ENCODE data around the gene CAMK4. TPM values are rescaled to one million over a fixed set of nuclear protein-coding genes. Genes with fewer than 3 reads are reported as not detected.
A peak's percentile ranks its signal among the peaks of the same experiment; 100 is the strongest.

Gene CAMK4
- total RNA-seq, 4 donors from 2014 or later: 3.5 to 38.8 (median 6.2) TPM

- H3K9me3 ChIP-seq: no peaks in the 10 kb centered on the region
- H3K4me1 ChIP-seq: no peaks in the 10 kb centered on the region
- no peaks in the 10 kb centered on the region for H3K27me3 ChIP-seq
- no peak overlapping the region for H3K4me3 ChIP-seq
- no peak overlapping the region for H3K27ac ChIP-seq
- TF ChIP-seq, protein P1, sequence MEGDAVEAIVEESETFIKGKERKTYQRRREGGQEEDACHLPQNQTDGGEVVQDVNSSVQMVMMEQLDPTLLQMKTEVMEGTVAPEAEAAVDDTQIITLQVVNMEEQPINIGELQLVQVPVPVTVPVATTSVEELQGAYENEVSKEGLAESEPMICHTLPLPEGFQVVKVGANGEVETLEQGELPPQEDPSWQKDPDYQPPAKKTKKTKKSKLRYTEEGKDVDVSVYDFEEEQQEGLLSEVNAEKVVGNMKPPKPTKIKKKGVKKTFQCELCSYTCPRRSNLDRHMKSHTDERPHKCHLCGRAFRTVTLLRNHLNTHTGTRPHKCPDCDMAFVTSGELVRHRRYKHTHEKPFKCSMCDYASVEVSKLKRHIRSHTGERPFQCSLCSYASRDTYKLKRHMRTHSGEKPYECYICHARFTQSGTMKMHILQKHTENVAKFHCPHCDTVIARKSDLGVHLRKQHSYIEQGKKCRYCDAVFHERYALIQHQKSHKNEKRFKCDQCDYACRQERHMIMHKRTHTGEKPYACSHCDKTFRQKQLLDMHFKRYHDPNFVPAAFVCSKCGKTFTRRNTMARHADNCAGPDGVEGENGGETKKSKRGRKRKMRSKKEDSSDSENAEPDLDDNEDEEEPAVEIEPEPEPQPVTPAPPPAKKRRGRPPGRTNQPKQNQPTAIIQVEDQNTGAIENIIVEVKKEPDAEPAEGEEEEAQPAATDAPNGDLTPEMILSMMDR (IDR thresholded peaks at IDR 0.05): no peak
- no peak for TF ChIP-seq POLR2A (IDR thresholded peaks at IDR 0.05)
- no peaks in the 10 kb centered on the region for H3K36me3 ChIP-seq
- no peak for DNase-seq
Observed at GRCh38 chr5:111262815-111263214, 38.6 kb downstream of the CAMK4 start.

- TF ChIP-seq, protein P1 (IDR thresholded peaks at IDR 0.05): no peak
- no peak for TF ChIP-seq POLR2A (IDR thresholded peaks at IDR 0.05)
- no peaks in the 10 kb centered on the region for H3K4me1 ChIP-seq
- no peaks in the 10 kb centered on the region for H3K27me3 ChIP-seq
- H3K27ac ChIP-seq: no peak overlapping the region
- no peak for DNase-seq
- no peaks in the 10 kb centered on the region for H3K9me3 ChIP-seq
- no peak overlapping the region for H3K4me3 ChIP-seq
- no peaks in the 10 kb centered on the region for H3K36me3 ChIP-seq
Observed at GRCh38 chr5:111266491-111266890, 42.3 kb downstream of the CAMK4 start.

- DNase-seq: no peak
- H3K27ac ChIP-seq: no peak overlapping the region
- no peak overlapping the region for H3K4me3 ChIP-seq
- H3K36me3 ChIP-seq: no peaks in the 10 kb centered on the region
- H3K9me3 ChIP-seq: no peaks in the 10 kb centered on the region
- no peaks in the 10 kb centered on the region for H3K4me1 ChIP-seq
- H3K27me3 ChIP-seq: no peaks in the 10 kb centered on the region
- TF ChIP-seq, protein P1 (IDR thresholded peaks at IDR 0.05): no peak
Observed at GRCh38 chr5:111268300-111268699, 44.1 kb downstream of the CAMK4 start.

- DNase-seq: no peak
- Histone ChIP-seq H3K9me3 (no peaks in the 10 kb centered on the region), H3K4me3 (no peak overlapping the region), H3K36me3 (no peaks in the 10 kb centered on the region), H3K27ac (no peak overlapping the region), H3K4me1 (no peaks in the 10 kb centered on the region), H3K27me3 (no peaks in the 10 kb centered on the region)
- TF ChIP-seq, protein P1 (IDR thresholded peaks at IDR 0.05): no peak
- TF ChIP-seq POLR2A (IDR thresholded peaks at IDR 0.05): no peak
Observed at GRCh38 chr5:111271885-111272284, 47.7 kb downstream of the CAMK4 start.

GRCh38 chr5:111277061-111277460 lies 52.9 kb downstream of the CAMK4 start:
- H3K36me3 ChIP-seq: no peaks in the 10 kb centered on the region
- TF ChIP-seq, protein P1 (IDR thresholded peaks at IDR 0.05): no peak
- no peak overlapping the region for H3K27ac ChIP-seq
- no peaks in the 10 kb centered on the region for H3K9me3 ChIP-seq
- H3K4me1 ChIP-seq: no peaks in the 10 kb centered on the region
- no peak overlapping the region for H3K4me3 ChIP-seq
- no peak for DNase-seq
- H3K27me3 ChIP-seq: no peaks in the 10 kb centered on the region

- Histone ChIP-seq H3K36me3 (no peaks in the 10 kb centered on the region), H3K27me3 (no peaks in the 10 kb centered on the region), H3K27ac (no peak overlapping the region), H3K4me1 (no peaks in the 10 kb centered on the region), H3K9me3 (no peaks in the 10 kb centered on the region), H3K4me3 (no peak overlapping the region)
- DNase-seq: peak; percentile 70 to 86 (median 71)
- no peak for TF ChIP-seq POLR2A (IDR thresholded peaks at IDR 0.05)
- TF ChIP-seq, protein P1 (IDR thresholded peaks at IDR 0.05): peak; percentile 53 to 71 (median 62)
Observed at GRCh38 chr5:111278858-111279504, 54.8 kb downstream of the CAMK4 start.
